ENCODE measurements around the gene GRID1.

DNA sequence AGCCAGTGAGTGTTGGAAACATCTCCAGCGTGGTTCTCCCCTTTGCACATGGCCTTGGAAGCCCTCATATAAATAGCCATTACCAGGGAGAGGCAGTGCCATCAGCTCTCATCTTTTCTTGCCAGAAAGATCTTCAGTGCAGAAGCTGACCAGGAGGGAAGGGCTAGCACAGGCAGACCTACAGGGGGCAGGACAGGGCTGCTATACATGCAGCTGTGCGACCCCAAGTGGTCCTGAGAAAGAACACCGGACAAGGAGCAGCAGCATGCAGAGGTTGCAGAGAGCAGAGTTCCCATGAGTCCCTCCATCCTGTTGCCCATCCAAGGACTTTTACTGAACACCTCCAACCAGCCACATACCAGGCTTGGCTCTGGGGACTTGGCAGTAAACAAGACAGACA lies 17.1 kb downstream of the GRID1 start:
- TF ChIP-seq EZH2 (IDR thresholded peaks at IDR 0.05), result no peak
- TF ChIP-seq TCF7L2 (IDR thresholded peaks at IDR 0.05; ENCODE audit: borderline replicate concordance, extremely low read depth, insufficient read depth, insufficient read length), result no peak
- no peak for TF ChIP-seq SRF (IDR thresholded peaks at IDR 0.05; ENCODE audit: low read depth)
- TF ChIP-seq CTCF (IDR thresholded peaks at IDR 0.05 in 2 of 3, conservative IDR thresholded peaks at IDR 0.05 in 1 of 3; ENCODE audit: borderline replicate concordance in 1 of 3, insufficient read depth in 1 of 3, low read depth in 2 of 3, low read length in 2 of 3), result peak; percentile 82 to 99 (median 96)
- TF ChIP-seq, protein P1, sequence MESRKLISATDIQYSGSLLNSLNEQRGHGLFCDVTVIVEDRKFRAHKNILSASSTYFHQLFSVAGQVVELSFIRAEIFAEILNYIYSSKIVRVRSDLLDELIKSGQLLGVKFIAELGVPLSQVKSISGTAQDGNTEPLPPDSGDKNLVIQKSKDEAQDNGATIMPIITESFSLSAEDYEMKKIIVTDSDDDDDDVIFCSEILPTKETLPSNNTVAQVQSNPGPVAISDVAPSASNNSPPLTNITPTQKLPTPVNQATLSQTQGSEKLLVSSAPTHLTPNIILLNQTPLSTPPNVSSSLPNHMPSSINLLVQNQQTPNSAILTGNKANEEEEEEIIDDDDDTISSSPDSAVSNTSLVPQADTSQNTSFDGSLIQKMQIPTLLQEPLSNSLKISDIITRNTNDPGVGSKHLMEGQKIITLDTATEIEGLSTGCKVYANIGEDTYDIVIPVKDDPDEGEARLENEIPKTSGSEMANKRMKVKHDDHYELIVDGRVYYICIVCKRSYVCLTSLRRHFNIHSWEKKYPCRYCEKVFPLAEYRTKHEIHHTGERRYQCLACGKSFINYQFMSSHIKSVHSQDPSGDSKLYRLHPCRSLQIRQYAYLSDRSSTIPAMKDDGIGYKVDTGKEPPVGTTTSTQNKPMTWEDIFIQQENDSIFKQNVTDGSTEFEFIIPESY (IDR thresholded peaks at IDR 0.05; ENCODE audit: extremely low read depth, insufficient replicate concordance, low read length), result no peak
- TF ChIP-seq POLR2A (IDR thresholded peaks at IDR 0.05; ENCODE audit: borderline replicate concordance, extremely low read depth, insufficient read depth, insufficient read length), result no peak
- no peak for TF ChIP-seq ZFX (IDR thresholded peaks at IDR 0.05)
- TF ChIP-seq EGR1 (IDR thresholded peaks at IDR 0.05; ENCODE audit: low read depth), result no peak

Measured in HCT116 (cell line).